ACC112 (cell line): ENCODE results near the gene AHCYL1.
"Not testable (repeated sequence)": the region's sequence is repeated elsewhere in the genome, so short reads cannot be mapped to it uniquely, and the experiment has no call there.

ENCODE experiments used
- H2AFZ ChIP-seq: fragments of 200-600 bp; sonication (generic); one replicate; pipeline ENCODE4 v1.6.0; 2017; ENCODE audit warnings: antibody characterized with exemption, low read length; ENCODE audit not compliant: unreplicated experiment
- H3K27ac ChIP-seq: fragments of 200-600 bp; sonication (generic); 2 replicates; pipeline ENCODE4 v1.5.1; 2014; ENCODE audit warnings: low read depth, mild to moderate bottlenecking, antibody characterized with exemption, low read length, moderate library complexity
- H3K27me3 ChIP-seq: fragments of 200-600 bp; sonication (generic); 2 replicates; pipeline ENCODE4 v1.6.1; 2014; ENCODE audit warnings: mild to moderate bottlenecking, antibody characterized with exemption, low read length, moderate library complexity, mixed read lengths; ENCODE audit not compliant: insufficient read depth
- H3K36me3 ChIP-seq: fragments of 200-600 bp; sonication (generic); 2 replicates; pipeline ENCODE4 v1.6.1; 2016; ENCODE audit warnings: mild to moderate bottlenecking, antibody characterized with exemption, low read length, moderate library complexity, mixed read lengths; ENCODE audit not compliant: insufficient read depth
- H3K4me1 ChIP-seq: fragments of 200-600 bp; sonication (generic); one replicate; pipeline ENCODE4 v1.6.1; 2016; ENCODE audit warnings: low read length, mixed read lengths; ENCODE audit not compliant: insufficient read depth, unreplicated experiment, control insufficient read depth
- H3K4me3 ChIP-seq: fragments of 200-600 bp; sonication (generic); 2 replicates; pipeline ENCODE4 v1.5.1; 2014; ENCODE audit warnings: mild to moderate bottlenecking, low read depth, low read length
- H3K79me2 ChIP-seq: fragments of 200-600 bp; sonication (generic); one replicate; pipeline ENCODE4 v1.6.0; 2016; ENCODE audit warnings: low read length; ENCODE audit not compliant: control insufficient read depth, unreplicated experiment, insufficient read depth

AHCYL1 gene

DNA sequence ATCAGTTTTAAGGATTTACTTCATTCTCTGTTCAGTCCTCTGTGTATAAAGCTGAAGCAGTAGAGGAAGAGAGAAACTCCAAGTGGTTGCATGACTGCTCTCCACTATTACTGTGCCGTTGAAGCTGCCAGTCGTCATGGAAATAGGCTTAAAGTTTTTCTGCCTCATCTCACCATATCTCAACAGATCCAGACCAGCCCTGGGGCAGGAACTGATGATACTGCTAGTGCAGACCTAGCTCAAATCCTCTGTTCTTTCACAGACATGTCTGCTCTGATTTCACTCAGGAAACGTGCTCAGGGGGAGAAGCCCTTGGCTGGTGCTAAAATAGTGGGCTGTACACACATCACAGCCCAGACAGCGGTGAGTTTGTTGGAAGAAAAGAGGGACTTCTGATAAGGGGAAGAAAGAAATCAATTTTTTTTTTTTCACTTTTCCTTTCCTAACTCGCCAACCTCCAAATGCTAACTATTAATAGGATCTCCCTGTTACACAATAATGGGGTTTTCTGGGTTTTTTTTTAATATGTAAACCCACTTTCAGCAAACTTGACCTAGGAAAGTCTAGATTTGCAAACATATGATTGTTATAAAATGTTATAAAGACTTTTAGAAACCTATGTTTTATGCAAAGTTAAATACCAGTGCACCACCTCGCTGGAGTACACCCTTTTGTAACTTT lies 27.7 kb downstream of the AHCYL1 start:
- Histone ChIP-seq H3K36me3 (peaks cover 69% of the 10 kb centered on the region), H3K4me3 (no peak overlapping the region), H3K27me3 (no peaks in the 10 kb centered on the region), H3K27ac (no peak overlapping the region), H3K4me1 (no peaks in the 10 kb centered on the region), H3K79me2 (peaks cover 12% of the 10 kb centered on the region), H2AFZ (no peak overlapping the region)

DNA sequence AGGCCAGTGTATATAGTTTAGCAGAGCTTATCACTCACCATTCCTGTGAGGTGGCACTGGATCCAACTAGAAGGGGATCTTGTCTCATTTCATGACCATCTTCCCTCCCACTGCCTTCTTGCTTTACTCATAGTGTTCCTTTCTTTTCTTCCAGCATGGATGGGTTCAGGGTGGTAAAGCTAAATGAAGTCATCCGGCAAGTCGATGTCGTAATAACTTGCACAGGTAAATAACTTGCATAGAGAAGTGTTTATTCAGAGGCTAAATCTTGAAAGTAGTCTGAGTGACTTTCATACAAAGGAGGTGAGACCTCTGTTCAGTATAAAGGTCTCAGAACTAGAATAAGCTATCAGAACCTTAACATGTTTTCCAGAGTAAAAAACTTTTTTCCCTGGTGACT lies 33.2 kb downstream of the AHCYL1 start:
- Histone ChIP-seq H3K79me2 (no peaks in the 10 kb centered on the region), H3K27ac (no peak overlapping the region), H2AFZ (no peak overlapping the region), H3K36me3 (peaks cover 65% of the 10 kb centered on the region), H3K4me1 (peaks cover 16% of the 10 kb centered on the region), H3K27me3 (no peaks in the 10 kb centered on the region), H3K4me3 (no peak overlapping the region)

- H3K79me2 ChIP-seq = no peaks in the 10 kb centered on the region
- H2AFZ ChIP-seq = no peak overlapping the region
- H3K27me3 ChIP-seq = no peaks in the 10 kb centered on the region
- peaks cover 16% of the 10 kb centered on the region for H3K4me1 ChIP-seq
- peaks cover 65% of the 10 kb centered on the region for H3K36me3 ChIP-seq
- no peak overlapping the region for H3K4me3 ChIP-seq
- H3K27ac ChIP-seq = no peak overlapping the region
Measured at GRCh38 chr1:110018396-110018795, 33.8 kb downstream of the AHCYL1 start.

- peaks cover 16% of the 10 kb centered on the region for H3K4me1 ChIP-seq
- no peaks in the 10 kb centered on the region for H3K27me3 ChIP-seq
- peaks cover 67% of the 10 kb centered on the region for H3K36me3 ChIP-seq
- no peak overlapping the region for H2AFZ ChIP-seq
- no peak overlapping the region for H3K4me3 ChIP-seq
- H3K79me2 ChIP-seq = no peaks in the 10 kb centered on the region
- no peak overlapping the region for H3K27ac ChIP-seq
Measured at GRCh38 chr1:110019770-110020169, 35.2 kb downstream of the AHCYL1 start.

DNA sequence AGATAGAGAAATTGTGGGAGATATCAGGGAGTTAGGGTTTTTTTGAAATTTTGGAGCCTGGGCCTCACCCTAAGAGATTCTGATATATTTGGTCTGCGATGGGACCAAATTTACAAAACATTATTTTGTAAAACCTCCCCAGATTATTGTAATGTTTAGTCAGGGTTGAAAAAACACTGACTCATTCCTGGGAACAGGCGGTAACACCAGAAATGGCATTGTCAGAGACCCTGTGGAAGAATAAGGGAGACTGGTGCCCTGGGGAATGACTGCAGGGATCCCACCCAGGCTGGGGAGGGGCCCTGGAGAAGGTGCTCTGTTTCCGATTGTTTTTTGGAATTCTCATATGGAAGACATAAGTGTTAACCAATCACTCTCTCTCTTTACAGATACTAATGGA lies 36.7 kb downstream of the AHCYL1 start:
- peak overlapping the region; percentile 30; the same call in 1 of the 2 replicates for H3K27ac ChIP-seq

DNA sequence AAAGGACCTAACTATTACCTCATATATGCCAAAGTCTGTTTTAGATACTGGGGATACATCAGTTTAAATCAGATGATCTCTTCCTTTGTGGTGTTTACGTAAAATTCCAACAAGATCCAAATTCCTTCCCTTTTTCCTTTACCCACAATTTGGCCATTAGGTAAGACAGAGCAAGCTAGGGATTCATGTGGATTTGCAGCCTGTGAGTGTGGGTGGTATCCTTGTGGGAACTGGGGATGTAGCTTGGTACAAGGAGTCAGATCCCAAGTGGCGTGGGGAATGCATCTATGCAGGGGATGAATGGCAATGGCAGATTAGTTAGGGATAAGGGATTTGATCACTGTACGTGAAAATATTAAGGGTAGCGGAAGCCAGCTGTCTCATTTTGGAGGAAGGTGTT lies 40.0 kb downstream of the AHCYL1 start:
- no peak overlapping the region for H3K4me3 ChIP-seq
- H3K36me3 ChIP-seq = peaks cover 30% of the 10 kb centered on the region
- no peak overlapping the region for H2AFZ ChIP-seq
- H3K79me2 ChIP-seq = no peaks in the 10 kb centered on the region
- no peaks in the 10 kb centered on the region for H3K27me3 ChIP-seq
- H3K27ac ChIP-seq = no peak overlapping the region
- H3K4me1 ChIP-seq = peaks cover 14% of the 10 kb centered on the region

More for the DNA sequence above, 36.7 kb downstream of the AHCYL1 start:
- Histone ChIP-seq H3K36me3 (peaks cover 57% of the 10 kb centered on the region), H3K79me2 (no peaks in the 10 kb centered on the region), H3K4me3 (no peak overlapping the region), H3K4me1 (peaks cover 16% of the 10 kb centered on the region), H3K27me3 (no peaks in the 10 kb centered on the region), H2AFZ (no peak overlapping the region)

DNA sequence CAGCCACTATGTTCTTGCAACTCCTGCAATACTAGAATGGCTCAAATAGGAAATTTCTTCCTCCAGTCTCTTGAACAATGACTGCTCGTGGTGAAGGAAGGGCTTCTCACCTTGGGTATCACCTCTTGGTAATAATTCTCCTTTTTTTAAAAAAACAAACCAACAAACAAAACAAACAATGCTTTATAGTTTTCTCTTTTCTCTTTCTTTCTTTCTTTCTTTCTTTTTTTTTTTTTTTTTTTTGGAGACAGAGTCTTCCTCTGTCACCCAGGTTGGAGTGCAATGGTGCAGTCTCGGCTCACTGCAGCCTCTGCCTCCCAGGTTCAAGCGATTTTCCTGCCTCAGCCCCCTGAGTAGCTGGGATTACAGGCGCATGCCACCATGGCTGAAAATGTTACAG lies 46.1 kb downstream of the AHCYL1 start:
- not testable (repeated sequence) for H3K79me2 ChIP-seq, H3K27me3 ChIP-seq, H3K36me3 ChIP-seq, H3K27ac ChIP-seq
- peak overlapping the region; percentile 85 for H2AFZ ChIP-seq
- H3K4me3 ChIP-seq = peak overlapping the region; percentile 41
- H3K4me1 ChIP-seq = peaks cover 20% of the 10 kb centered on the region

DNA sequence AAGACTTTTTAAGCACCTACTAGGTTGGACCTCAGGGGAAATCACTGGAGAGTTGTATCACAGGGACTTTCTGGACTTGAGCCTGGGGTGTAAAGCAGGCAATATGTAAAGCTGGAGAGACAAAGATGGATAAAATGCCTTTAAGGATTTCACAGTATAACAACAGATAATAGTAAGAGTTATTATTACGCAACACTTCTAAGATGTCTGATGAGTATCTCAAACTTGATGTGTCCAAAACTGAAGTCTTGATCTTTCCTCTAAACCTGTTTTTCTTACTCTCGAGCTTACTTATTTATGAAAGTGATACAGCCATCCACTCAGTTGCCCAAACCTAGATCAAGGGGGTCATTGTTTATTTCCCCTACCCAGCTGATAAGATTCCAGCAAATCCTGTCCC lies 47.8 kb downstream of the AHCYL1 start:
- Histone ChIP-seq H3K27me3 (no peaks in the 10 kb centered on the region), H3K4me3 (no peak overlapping the region), H2AFZ (no peak overlapping the region), H3K79me2 (peaks cover 24% of the 10 kb centered on the region), H3K27ac (no peak overlapping the region), H3K4me1 (peaks cover 30% of the 10 kb centered on the region), H3K36me3 (no peaks in the 10 kb centered on the region)

DNA sequence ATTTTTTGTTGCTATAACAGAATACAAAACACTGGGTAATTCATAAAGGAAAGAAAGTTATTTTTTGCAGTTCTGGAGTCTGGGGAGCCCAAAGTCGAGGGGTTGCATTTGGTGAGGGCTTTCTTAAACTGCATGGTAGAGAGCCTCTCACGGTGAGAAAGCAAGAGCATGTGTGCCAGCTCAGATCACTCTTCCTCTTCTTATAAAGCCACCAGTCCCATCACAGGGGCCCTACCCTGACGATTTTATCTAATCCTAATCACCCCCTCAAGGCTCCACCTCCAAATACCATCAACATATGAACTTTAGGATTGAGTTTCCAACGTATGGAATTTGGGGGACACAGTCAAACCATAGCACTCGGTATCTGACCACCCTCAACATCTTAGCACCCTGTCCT lies 48.9 kb downstream of the AHCYL1 start:
- Histone ChIP-seq H3K4me1 (peaks cover 30% of the 10 kb centered on the region), H3K27me3 (no peaks in the 10 kb centered on the region), H3K36me3 (peaks cover 4% of the 10 kb centered on the region; the same call in 1 of the 2 replicates), H3K4me3 (peak overlapping the region; percentile 92; the same call in 1 of the 2 replicates), H2AFZ (peak overlapping the region; percentile 93), H3K79me2 (peaks cover 31% of the 10 kb centered on the region), H3K27ac (no peak overlapping the region)

GRCh38 chr1:110034040-110034450 lies 49.5 kb downstream of the AHCYL1 start:
- Histone ChIP-seq H3K79me2 (peaks cover 31% of the 10 kb centered on the region), H3K4me1 (peaks cover 30% of the 10 kb centered on the region), H3K4me3 (peak overlapping the region; percentile 92), H2AFZ (peak overlapping the region; percentile 93), H3K27me3 (no peaks in the 10 kb centered on the region), H3K36me3 (peaks cover 8% of the 10 kb centered on the region; the same call in 1 of the 2 replicates), H3K27ac (peak overlapping the region; percentile 75)
